Measurements from ENCODE around the gene ZBTB42. TPM values are rescaled to one million over a fixed set of nuclear protein-coding genes. Genes with fewer than 3 reads are reported as not detected.
A peak's percentile ranks its signal among the peaks of the same experiment; 100 is the strongest.

Gene ZBTB42
- total RNA-seq, 2 experiments from 2014 or later = 2.9 to 3.0 TPM

GRCh38 chr14:104824353-104824997 is 23.6 kb downstream of the ZBTB42 start:
- Mint-ChIP-seq H3K27ac (no peak overlapping the region), H3K36me3 (ENCODE audit: low read depth) (no peaks in the 10 kb centered on the region), H3K4me1 (ENCODE audit: low read depth) (peaks cover 29% of the 10 kb centered on the region), H3K27me3 (peaks cover 10% of the 10 kb centered on the region), H3K4me3 (peak overlapping the region; percentile 91), H3K9me3 (no peaks in the 10 kb centered on the region)
- no peaks in the 10 kb centered on the region for H3K36me3 ChIP-seq (ENCODE audit: insufficient read depth, low read length)
- H3K9me3 ChIP-seq (ENCODE audit: control insufficient read depth in 1 of 2, insufficient read depth in 1 of 2, low read length in 2 of 2) = no peaks in the 10 kb centered on the region
- TF ChIP-seq CTCF (IDR thresholded peaks at IDR 0.05) = no peak
- no peak for ATAC-seq (ENCODE audit: poor library complexity)
- ChIA-PET CTCF (interaction anchor here (2.5 kb wide), 1 partner anchor 24 kb away, joined by 14 read pairs; the partner anchor contains the start of gene ZBTB42), POLR2A (interaction anchor here (2.8 kb wide), 1 partner anchor 71 kb away, joined by 24 read pairs; the partner anchor contains the start of gene SIVA1)
- peaks cover 23% of the 10 kb centered on the region for H3K4me1 ChIP-seq (ENCODE audit: insufficient read depth, low read length)
- no peak overlapping the region for H3K27ac ChIP-seq (ENCODE audit: low read depth in 1 of 2, low read length in 2 of 2)
- no peaks in the 10 kb centered on the region for H3K27me3 ChIP-seq (ENCODE audit: control insufficient read depth in 1 of 2, insufficient read depth in 2 of 2, low read length in 2 of 2)
- intact Hi-C loops (cut with DNase I, micrococcal nuclease) = no loop called here
- no peak overlapping the region for H3K4me3 ChIP-seq (ENCODE audit: low read length)
- no peak for DNase-seq

- no peaks in the 10 kb centered on the region for H3K36me3 Mint-ChIP-seq (ENCODE audit: low read depth)
- ATAC-seq (ENCODE audit: poor library complexity) = peak; percentile 91
- Histone ChIP-seq H3K4me3 (ENCODE audit: low read length) (peak overlapping the region; percentile 74), H3K4me1 (ENCODE audit: insufficient read depth, low read length) (peaks cover 23% of the 10 kb centered on the region), H3K27ac (ENCODE audit: low read depth in 1 of 2, low read length in 2 of 2) (no peak overlapping the region), H3K27me3 (ENCODE audit: control insufficient read depth in 1 of 2, insufficient read depth in 2 of 2, low read length in 2 of 2) (no peaks in the 10 kb centered on the region), H3K36me3 (ENCODE audit: insufficient read depth, low read length) (no peaks in the 10 kb centered on the region), H3K9me3 (ENCODE audit: control insufficient read depth in 1 of 2, insufficient read depth in 1 of 2, low read length in 2 of 2) (no peaks in the 10 kb centered on the region)
- ChIA-PET CTCF (interaction anchor here (1.4 to 4.5 kb wide), 5 partner anchors 26 to 74 kb away, joined by 4 to 49 read pairs (median 12); partner anchors contain the start of genes SIVA1 and ZBTB42), POLR2A (interaction anchor here (0.6 to 2.8 kb wide), 7 partner anchors 25 to 349 kb away, joined by 3 to 24 read pairs (median 5); partner anchors contain the start of genes SIVA1 and ZBTB42)
- no peaks in the 10 kb centered on the region for H3K9me3 Mint-ChIP-seq
- DNase-seq = peak; percentile 87 to 99 (median 94)
- H3K4me3 Mint-ChIP-seq = peak overlapping the region; percentile 91
- peaks cover 10% of the 10 kb centered on the region for H3K27me3 Mint-ChIP-seq
- intact Hi-C loops (cut with DNase I, micrococcal nuclease) = loop anchor here (1.0 to 5.0 kb wide), 6 partner anchors 26 to 74 kb away; partner anchors contain the start of genes SIVA1 (in 2 of the 2) and AKT1 (in 1 of the 2)
- peak; percentile 74 for TF ChIP-seq CTCF (IDR thresholded peaks at IDR 0.05)
- H3K27ac Mint-ChIP-seq = no peak overlapping the region
- peaks cover 29% of the 10 kb centered on the region for H3K4me1 Mint-ChIP-seq (ENCODE audit: low read depth)
These were observed 25.4 kb downstream of the ZBTB42 start for GRCh38 chr14:104826189-104826860.

GRCh38 chr14:104826861-104827176 is 25.9 kb downstream of the ZBTB42 start:
- peak in 1 of 14 experiments; percentile 5 for DNase-seq
- ATAC-seq (ENCODE audit: poor library complexity) = no peak
- H3K4me3 ChIP-seq (ENCODE audit: low read length) = peak overlapping the region; percentile 57

More at GRCh38 chr14:104826861-104827176, 25.9 kb downstream of the ZBTB42 start:
- H3K9me3 ChIP-seq (ENCODE audit: control insufficient read depth in 1 of 2, insufficient read depth in 1 of 2, low read length in 2 of 2) = no peaks in the 10 kb centered on the region
- Mint-ChIP-seq H3K27me3 (peaks cover 10% of the 10 kb centered on the region), H3K36me3 (ENCODE audit: low read depth) (no peaks in the 10 kb centered on the region), H3K4me1 (ENCODE audit: low read depth) (peaks cover 29% of the 10 kb centered on the region), H3K4me3 (peak overlapping the region; percentile 82), H3K9me3 (no peaks in the 10 kb centered on the region), H3K27ac (no peak overlapping the region)
- POLR2A ChIA-PET = interaction anchor here (0.6 to 2.8 kb wide), 6 partner anchors 26 to 348 kb away, joined by 3 to 24 read pairs (median 9); partner anchors contain the start of genes SIVA1 and ZBTB42
- no peaks in the 10 kb centered on the region for H3K27me3 ChIP-seq (ENCODE audit: control insufficient read depth in 1 of 2, insufficient read depth in 2 of 2, low read length in 2 of 2)
- no peak for TF ChIP-seq CTCF (IDR thresholded peaks at IDR 0.05)
- no peak overlapping the region for H3K27ac ChIP-seq (ENCODE audit: low read depth in 1 of 2, low read length in 2 of 2)
- CTCF ChIA-PET = interaction anchor here (1.4 to 4.5 kb wide), 5 partner anchors 26 to 74 kb away, joined by 4 to 49 read pairs (median 12); partner anchors contain the start of genes SIVA1 and ZBTB42
- H3K36me3 ChIP-seq (ENCODE audit: insufficient read depth, low read length) = no peaks in the 10 kb centered on the region
- peaks cover 23% of the 10 kb centered on the region for H3K4me1 ChIP-seq (ENCODE audit: insufficient read depth, low read length)
- intact Hi-C loops (cut with DNase I, micrococcal nuclease) = loop anchor here (1.0 to 5.0 kb wide), 6 partner anchors 27 to 75 kb away; partner anchors contain the start of genes SIVA1 (in 2 of the 2) and AKT1 (in 1 of the 2)
